GM18519 (cell line): ENCODE measurements around the gene SIRT7.

Experiments used
- ATAC-seq: cut with Tn5 transposase; IDR thresholded peaks from one replicate; pipeline ENCODE4 v1.9.1; 2021; ENCODE audit warnings: mild to moderate bottlenecking, moderate library complexity; ENCODE audit not compliant: unreplicated experiment, low FRiP score

The SIRT7 gene

DNA sequence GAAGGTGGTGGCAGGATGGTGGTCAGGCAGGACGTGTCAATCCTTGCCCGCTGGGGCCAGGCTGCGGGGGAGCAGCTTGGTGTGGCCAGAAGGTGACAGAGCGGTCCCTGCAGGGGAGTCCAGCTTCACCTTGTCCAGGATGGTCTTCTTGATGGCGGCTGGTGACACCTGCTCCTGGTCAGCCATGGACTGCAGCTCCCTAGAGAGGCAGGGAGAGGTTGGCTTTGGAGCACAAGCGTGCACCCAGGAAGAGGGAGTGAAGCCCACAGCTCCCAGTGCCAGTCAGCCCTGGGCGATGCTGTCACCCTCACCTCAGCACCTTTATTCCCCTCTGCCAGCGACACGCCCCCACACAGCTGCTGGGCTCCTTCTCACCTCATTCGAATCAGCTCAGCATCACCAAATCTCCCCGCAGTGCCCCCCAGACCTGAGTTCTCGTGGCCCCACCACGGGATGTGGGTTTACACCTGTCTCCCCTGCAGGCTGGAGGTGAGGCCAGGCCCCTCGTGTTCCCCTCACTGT lies 15.3 kb upstream of the SIRT7 start:
- ATAC-seq = no peak

DNA sequence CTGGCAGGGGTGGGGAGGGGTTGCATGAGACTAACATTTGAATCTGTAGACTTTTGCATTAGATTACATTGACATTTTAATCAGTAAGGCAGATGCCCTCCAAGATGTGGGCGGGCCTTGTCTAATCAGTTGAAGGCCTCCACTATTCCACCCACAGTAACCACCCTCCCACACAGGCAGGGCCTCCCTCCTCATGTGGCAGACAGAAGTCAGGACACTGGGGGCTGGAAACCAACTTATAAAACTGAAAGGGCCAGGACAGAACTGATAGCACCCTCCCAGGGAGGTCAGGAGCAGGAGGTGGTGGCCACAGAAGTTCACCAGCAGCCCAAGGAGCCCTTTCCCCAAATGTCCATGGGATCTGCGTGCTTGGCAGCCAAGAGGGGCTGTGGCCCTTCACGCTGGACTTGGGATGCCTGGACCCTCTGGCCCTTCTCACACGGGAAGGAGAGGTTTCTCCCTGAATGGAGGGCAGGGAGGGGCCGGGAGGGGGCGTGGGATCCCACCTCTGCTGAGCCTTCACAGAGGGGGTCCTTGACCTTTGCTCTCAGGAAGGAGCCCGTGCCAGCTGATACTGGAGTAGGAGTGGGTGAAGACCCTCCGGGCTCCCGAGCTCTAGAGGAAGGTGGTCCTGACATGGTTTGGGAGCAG lies 14.5 kb upstream of the SIRT7 start:
- no peak for ATAC-seq

DNA sequence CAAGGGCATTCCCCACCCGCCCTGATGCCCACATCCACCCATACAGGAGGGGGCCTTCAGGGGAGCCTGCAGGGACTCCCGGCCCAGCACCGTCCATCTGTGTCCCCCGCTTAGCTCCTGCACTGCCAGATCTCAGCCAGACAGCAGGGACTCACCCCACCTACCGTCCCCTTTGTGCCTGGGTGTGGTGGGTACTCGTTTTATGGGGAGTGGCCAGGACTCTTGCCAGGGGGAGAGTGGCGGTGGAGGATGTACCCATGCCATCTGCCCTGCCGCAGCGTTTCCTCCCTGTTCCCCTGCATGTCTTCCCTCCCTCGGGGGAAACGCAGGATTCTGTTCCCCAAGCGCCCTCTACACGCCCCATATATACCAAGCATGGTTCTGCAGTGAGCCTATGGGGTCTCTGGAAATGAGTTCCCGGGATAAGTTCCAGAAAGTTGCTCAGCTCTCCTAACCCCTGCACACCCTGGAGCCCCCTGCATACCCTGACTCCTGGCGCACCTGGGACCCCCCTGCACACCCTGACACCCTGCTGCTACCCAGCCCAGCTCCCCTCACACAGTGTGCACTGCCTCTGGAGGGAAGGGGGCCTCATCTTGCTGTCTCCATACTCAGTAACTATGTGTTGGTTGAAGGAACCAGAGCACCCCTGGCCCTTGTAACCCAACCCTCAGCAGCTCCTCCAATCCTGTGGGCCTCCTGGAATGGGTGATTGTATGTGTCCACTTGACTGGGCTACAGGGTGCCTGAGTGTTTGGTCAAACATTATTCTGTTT lies 13.8 kb upstream of the SIRT7 start:
- no peak for ATAC-seq

DNA sequence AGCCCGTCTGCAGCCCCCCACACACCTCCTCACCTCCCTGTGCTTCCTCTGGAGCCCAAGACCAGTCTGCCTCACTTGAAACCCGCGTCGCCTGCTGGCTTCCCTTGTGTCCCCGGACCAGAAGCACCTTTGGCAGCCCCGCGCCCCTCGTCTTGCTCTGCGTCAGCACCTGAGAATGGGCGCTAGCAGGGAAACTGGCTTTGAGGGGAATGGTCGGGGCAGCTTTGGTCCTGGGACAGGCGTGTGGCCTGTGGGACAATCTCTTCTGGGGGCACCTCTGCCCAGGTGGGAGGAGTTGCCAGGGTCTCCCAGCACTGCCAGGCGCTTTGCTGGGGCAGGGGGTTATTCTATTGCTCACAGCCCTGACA lies 13.2 kb upstream of the SIRT7 start:
- no peak for ATAC-seq

DNA sequence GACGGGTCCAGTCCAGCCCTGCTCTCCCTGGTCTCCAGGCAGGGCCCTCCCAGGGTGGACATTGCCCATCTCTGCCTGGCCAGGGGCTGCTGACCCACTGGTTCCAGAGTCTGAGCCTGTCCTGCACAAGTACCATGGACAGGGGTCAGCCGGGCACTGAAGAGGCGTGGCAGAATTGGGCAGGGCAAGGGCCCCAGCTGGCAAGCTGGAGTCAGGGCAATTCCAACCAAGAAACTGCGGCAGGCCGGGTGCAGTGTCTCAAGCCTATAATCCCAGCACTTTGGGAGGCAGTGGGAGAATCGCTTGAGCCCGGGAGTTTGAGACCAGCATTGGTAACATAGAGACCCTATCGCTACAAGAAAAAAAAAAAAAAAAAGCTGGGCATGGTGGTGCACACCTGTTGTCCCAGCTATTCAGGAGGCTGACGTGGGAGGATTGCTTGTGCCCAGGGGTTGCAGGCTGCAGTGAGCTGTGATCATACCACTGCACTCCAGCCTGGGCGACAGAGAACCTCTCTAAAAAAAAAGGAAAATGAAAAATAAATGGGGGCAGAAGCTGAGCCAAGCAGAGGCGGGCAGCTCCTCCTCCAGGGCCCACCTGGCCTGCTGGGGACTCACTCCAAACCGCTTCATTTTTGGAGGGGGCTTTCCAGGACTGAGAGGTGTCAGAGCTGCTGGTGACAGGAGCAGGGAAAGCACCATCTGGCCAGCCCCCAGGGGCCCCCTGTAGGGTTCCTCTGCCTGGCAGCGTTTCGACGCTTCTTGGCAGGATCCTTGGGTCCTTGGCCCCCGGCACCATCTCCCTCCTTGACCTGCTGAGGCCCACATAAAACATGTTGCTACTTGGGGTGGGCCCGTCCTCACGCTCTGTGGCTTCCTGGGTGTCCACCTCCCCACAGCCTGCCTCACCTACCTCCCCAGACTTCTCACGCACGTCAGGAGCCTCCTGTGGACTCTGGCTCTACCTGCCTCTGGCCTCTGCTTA lies 12.5 kb upstream of the SIRT7 start:
- no peak for ATAC-seq

DNA sequence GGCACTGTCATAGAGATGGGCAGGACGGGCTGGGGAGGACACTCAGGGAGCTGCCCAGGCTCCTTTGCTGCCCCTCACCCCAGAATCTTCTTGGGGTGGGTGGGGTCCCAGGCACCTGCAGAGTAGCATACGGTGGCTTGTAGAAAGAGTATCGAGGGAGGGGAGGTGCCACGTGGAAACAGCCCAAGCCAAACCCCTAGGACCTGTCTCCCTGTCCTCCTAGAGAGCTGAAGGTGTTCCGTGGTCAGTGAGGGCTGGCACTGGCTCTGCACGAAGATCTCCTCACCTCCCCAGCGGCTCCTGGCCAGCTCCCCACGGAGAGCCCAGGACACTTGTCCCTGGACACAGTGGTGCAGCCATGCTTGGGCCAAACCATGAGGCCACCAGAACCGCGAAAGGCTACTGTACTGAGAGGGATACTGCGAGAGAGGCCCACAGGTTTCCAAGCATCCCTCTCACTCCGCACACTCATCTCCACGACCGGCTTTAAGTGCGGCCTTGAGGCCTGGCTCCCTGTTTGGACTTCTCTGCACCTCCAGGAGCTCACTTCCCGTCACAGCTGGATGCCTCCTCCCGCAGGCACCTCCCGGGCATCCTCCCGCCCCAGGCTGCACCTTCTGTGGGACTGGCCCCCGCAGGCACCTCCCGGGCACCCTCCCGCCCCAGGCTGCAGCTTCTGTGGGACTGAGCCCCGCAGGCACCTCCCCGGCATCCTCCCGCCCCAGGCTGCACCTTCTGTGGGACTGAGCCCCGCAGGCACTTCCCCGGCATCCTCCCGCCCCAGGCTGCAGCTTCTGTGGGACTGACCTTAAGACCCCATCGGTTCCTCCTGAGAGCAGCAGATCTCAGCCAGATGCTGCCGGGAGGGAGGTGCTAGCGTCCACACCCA lies 11.5 kb upstream of the SIRT7 start:
- no peak for ATAC-seq

DNA sequence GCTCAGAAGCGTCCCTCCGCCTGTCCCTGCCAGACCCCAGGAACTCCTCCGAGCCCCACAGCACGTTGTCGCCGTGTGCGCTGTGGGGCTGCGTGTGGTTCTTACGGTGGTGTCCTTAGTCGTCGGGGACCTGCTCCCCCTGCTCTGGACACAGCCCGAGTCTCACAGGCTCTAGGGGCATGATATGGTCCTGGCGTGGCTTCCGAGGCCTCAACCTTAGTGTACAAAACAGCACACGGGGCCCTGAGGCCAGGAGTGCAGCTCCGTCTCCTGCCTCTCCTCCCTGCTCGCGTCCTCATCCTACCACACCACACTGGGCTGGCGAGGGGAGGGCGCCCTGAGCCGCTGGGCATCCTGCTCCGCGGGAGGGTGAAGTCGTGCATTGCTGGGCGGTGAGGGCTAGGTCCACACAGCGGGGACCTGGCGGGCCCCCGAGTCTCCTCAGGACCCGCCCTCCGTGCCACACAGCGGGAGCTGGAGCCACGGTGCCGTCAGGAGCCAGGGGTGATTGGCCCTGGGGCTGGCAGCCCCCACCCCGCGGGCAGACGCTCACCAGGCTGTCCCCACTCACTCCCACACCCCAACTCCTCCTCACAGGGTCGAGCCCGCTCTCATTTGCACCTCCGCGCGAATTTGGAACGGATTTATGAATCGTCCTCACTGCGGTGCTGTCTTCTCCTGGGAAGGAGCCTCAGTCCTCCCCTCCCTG lies 10.7 kb upstream of the SIRT7 start:
- no peak for ATAC-seq

DNA sequence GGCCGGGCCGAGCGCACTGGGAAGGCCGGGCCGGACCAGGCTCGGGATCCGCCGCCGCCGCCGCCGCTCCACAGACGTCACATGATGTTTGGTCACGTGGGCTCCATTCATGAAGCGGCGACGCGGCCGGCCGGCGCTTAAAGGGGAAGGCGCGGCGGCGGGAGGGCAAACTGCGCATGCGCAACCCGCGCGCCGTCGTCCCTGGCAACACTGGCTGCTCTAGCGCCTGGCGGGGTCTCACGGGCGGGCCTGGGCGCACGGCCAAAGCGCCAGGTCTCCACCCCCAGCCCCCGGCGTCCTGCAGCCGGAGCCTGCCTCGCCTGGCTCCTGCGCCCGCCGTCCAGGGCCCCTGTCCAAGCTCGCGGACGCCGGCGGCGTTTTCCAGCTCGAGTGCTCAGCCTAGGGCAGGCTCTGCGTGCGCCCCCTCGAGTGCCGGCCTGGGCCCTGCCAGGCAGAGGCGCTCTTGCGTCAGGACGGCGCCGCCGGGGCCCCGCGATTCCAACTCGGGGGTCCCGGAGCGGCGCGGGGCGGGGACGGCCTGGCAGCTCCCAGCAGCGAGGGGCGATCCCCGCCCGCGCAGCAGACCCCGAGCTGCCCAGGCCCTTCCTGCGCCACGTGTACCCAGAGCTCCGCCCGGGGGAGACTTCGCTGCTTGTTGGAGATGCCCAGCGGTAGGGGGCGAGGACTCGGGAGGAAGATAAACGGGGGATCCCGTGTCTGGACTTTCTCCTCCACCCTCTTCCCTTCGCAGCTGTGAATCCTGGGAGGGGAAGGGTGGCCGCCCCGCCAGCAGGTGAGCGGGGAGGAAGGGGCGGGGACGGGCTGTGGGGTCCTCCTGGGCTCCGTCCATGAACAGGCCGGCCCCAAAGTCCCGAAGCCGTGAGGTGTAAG lies 9.9 kb upstream of the SIRT7 start, which contains the start of gene MAFG:
Gene MAFG, minus strand, starts transcription at position 83 of the 891 bp plus-strand sequence. CDS start 4,550 bp downstream, outside the sequence.
- peak; percentile 47 for ATAC-seq

DNA sequence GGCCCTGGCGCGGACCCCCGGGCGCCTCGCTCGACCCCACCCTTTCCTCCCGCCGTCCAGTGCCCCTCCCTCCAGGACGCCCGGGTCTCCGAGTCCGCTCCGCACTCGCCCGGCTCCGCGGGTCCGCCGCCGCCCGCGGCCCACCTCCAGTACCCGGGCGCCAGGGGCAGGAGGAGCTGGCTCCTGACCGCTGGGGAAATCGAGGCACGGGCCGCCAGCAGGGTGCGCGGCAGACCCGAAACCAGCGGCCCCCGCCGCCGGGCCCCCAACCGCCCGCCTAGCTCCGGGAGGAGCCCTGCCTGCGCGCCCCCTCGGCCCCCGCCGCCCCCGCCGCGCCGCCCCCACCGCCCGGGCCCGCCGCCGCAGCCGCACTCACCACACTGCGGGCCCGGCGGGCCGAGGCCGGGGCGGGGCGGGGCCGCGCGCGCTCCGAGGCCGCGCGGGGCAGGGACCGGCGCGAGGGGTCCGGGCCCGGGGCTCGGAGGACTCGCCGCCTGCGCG lies 9.2 kb upstream of the SIRT7 start:
- no peak for ATAC-seq

DNA sequence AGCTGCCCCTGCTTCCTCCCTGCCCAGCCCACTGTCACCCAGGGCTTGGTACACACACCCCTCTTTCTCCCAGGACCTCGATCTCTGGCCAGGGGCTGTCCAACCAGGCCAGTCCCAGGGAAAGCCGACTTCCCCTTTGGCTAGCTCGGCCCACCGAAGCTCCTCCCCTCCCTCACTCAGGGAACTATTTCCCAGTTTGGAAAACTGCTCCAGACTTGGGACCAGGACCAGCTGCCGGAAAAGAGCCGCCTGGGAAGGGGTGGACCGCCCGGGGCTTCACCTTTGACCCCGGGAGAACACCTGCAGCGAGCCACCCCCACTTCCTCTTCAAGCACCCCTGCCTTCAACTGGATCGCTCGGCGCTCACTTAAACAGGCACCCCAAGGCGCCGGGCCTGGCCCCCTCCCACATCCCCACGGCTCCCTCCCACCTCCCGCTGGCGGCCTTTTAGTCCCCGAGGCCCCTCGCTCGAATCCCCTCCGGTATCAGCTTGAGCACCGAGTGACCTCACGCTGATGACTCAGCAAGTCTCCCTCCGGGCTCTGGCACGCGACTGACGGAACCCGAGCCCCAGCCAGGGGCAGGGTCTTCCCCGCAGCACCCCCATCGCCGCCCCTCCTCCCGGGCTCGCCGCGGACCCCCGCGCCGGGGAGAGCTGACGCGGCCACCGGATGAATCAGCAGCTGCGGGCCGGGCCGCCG lies 8.6 kb upstream of the SIRT7 start:
- no peak for ATAC-seq

DNA sequence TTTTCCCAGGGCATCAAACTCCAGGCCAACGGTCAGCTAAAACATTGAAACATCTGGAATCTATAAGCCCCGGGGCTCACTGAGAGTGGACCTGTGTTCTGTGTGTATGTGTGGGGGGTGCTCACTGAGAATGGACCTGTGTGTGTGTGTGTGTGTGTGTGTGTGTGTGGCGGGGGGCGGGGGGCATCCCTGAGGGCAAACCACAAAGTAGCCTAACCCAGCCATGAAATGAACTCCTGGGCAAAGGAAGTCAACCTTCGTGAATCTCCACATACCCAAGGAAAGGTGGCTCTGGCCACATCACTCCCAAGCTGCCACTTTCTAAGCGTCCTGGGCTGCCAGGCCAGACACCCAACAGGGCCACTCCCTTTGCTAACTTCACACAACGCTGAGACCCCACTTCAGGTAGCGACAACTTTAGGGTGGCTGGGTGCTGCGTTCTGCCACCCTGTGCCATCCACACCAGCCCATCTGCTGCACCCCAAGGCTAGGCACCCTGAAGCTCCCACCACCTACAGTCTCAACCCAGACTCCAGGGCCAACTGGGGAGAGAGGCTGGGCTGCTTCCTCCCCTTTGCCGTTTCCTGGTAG lies 8.0 kb upstream of the SIRT7 start:
- no peak for ATAC-seq

DNA sequence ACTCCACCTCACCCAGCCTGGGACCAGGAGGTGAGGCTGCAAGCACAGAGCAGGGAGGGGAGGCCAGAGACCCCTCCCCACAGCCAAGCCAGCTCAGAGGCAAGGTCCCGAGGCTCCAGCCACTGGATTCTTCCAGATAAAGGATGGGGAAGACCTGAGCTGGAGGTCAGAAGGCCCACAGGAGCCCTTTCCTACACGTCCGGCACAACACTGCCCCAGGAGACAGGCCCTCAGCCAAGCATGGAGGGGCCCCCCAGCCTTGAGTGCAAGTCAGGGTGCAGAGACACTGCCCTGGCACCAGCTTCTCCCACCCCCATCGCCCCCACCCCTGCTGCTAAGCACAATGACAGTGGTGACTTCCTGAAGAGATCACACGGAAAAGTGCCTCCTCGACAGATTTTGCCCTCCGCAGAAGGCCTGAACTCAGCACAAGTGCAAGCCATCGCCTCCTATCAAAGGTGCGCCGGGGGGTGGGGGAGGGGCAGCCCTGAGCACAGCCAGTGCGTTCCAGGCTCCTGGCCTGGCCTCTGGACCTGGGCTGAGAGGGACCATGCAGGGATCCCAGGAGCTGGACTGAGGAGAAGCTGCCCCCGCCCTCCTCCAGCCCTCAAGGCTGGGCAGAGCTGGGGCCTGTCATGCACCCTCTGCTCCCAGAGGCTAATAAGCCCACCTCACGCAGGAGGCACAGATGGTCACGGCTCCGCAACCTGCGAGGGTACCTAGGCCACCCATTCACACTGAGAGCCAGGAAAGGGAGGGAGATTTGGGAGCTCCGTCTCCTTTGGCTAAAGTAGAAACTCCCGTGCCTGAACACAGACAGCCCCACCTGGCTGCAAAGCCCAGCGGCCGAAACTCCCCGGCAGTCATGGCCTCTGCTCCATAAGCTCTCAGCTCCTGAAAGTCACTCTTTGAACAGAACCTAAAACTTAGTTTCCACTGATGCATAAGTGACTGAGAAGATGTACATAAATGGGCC lies 6.9 kb upstream of the SIRT7 start:
- ATAC-seq = no peak

DNA sequence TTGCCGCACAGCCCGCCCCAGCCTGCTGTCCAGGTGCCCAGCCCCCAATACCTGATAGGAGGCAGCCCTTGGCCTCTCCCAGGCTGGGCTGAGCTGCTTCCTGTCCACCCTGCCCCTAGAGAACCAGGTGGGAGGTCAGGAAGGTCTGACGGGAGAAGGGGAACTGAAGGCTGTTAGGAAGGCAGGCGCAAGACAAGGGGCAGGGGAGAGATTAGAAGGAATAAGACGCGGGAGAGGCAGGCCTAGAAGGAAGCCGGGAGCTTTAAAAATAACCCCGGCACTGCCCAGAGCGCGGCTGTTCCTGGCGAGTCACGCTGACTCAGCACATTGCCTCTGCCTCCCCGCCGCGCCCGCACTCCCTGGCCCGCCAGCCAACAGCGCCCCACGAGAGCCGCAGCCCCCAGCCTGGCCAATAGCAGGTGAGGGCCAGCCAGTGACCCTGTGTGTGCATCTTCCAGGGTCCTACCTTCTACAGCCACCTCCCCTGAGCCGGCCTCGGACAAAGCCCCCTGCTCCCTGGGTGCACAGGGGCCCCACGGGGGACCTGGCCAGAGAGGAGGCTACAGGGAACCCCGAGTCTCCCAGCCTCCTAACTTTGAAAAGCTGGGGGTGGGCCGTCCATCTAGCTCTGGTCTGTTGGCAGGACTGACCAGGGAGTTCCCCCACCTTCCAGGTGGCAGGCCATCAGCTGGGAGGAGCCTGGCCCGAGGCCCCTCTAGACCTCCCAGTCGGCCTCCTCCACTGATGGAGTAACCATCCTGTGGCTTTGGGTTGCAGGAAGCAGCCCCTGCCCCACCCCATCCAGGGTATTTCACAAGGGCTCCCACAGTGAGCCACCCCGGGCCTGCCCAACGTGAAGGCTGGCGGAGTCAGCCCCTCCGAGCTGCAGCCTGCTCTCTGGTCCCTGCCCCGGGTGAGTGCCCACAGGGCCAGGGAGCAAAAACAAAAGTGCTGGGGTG lies 5.6 kb upstream of the SIRT7 start:
- no peak for ATAC-seq

DNA sequence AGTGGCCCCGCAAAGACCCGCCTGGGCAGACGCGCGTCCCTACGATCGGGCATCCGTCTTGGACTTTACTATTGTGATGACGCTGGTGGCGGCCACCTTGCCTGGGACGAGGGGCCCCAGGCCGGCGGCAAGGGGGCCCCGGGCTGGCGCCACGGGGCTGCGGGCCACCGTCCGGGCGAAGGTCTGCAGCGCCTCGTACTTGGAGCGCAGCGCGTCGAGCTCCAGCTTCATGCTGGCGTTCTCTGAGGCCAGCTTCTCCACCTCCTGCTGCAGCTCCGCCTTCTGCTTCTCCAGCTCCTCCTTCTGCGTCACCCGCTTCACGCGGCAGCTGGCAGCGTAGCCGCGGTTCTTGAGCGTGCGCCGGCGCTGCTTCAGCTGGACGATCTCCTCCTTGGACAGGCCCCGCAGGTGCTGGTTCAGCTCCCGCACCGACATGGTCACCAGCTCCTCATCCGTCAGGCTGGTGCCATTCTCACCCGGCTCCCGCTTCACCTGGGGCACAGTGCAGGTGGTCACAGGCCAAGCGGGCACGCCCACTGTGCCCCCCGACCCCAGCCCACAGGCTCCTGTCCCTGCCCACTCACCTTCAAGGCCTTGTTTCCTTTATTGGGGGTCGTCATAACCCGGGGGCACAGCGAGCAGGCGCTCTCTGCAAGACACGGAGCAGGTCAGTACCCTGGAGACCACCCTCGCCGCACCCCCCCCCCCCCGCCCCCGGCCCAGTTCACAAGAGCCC lies 4.8 kb upstream of the SIRT7 start:
- ATAC-seq = no peak
